Lower leg skin (tissue), 4 donors: Measurements from ENCODE around the gene TBC1D8. TPM values are rescaled to one million over a fixed set of nuclear protein-coding genes. Genes with fewer than 3 reads are reported as not detected.
"Not testable (repeated sequence)": the region's sequence is repeated elsewhere in the genome, so short reads cannot be mapped to it uniquely, and the experiment has no call there.

Source experiments
- DNase-seq, 2 donors: peaks; one replicate each; pipeline ENCODE4 v3.0.0-alpha.2; 2019; ENCODE audit warnings: low spot score in 2 of 2
- H3K4me3 ChIP-seq: fragments of 200-600 bp; sonication (generic); 2 replicates; pipeline ENCODE4 v1.5.1; 2017; ENCODE audit warnings: mild to moderate bottlenecking, low read depth; ENCODE audit not compliant: poor library complexity, severe bottlenecking
- CTCF ChIP-seq, 3 donors: fragments of 450-650 bp; IDR thresholded peaks; one replicate each; pipeline ENCODE4 v1.5.1; 2016; ENCODE audit warnings: antibody characterized with exemption in 3 of 3, mild to moderate bottlenecking in 3 of 3, moderate library complexity in 2 of 3
- POLR2A ChIP-seq, 2 donors: fragments of 450-650 bp; IDR thresholded peaks; one replicate each; pipeline ENCODE4 v1.6.1; 2016 to 2017; ENCODE audit warnings: antibody characterized with exemption in 2 of 2, mild to moderate bottlenecking in 1 of 2, moderate library complexity in 1 of 2
- WGBS, 2 donors: methylation state at CpG; one replicate each; pipeline ENCODE4 v1.1.5; 2018; 5-methylcytosine and 5-hydroxymethylcytosine counted together
- intact Hi-C: fragments of 100-400 bp; cut with DNase I; formaldehyde crosslinking; loops from one replicate; pipeline ENCODE4 v1.15.0; 2023; ENCODE audit warnings: low total_unique reads
- total RNA-seq, 4 donors: library from RNA; depleted of rRNA; stranded (reverse); fragments of >200 nt; gene quantifications; one replicate each; pipeline ENCODE4 v1.1.0, GENCODE V29; 2016

TBC1D8 gene
- total RNA-seq, 4 donors from 2014 or later: 29.4 to 102 (median 46.1) TPM

GRCh38 chr2:101168706-101169105, 17.5 kb upstream of the TBC1D8 start:
- TF ChIP-seq CTCF (IDR thresholded peaks at IDR 0.05) (no peak), POLR2A (IDR thresholded peaks at IDR 0.05) (no peak)
- 90 to 100% methylated on average over 1 of the region's 1 CpG for WGBS, 2 donors
- H3K4me3 ChIP-seq: no peak overlapping the region
- intact Hi-C loops: no loop called here
- DNase-seq: no peak

DNA sequence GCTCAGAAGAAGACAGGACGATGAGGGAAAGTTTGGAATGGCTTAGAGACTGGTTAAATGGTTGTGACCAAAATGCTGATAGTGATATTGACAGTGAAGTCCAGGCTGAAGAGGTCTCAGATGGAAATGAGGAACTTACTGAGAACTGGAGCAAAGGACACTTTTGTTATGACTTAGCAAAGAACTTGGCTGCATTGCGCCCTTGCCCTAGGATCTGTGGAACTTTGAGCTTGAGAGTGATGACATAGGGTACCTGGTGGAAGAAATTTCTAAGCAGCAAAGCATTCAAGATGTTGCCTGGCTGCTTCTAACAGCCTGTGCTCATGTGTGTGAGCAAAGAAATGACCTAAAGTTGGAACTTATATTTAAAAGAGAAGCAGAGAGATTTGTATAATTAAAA, 16.4 kb upstream of the TBC1D8 start:
- 85 to 86% methylated on average over 2 of the region's 2 CpGs for WGBS, 2 donors
- intact Hi-C loops, H3K4me3 ChIP-seq, DNase-seq: not testable (repeated sequence)

- 97 to 100% methylated on average over 2 of the region's 2 CpGs for WGBS, 2 donors
Observed at GRCh38 chr2:101164021-101164420, 12.8 kb upstream of the TBC1D8 start.

DNA sequence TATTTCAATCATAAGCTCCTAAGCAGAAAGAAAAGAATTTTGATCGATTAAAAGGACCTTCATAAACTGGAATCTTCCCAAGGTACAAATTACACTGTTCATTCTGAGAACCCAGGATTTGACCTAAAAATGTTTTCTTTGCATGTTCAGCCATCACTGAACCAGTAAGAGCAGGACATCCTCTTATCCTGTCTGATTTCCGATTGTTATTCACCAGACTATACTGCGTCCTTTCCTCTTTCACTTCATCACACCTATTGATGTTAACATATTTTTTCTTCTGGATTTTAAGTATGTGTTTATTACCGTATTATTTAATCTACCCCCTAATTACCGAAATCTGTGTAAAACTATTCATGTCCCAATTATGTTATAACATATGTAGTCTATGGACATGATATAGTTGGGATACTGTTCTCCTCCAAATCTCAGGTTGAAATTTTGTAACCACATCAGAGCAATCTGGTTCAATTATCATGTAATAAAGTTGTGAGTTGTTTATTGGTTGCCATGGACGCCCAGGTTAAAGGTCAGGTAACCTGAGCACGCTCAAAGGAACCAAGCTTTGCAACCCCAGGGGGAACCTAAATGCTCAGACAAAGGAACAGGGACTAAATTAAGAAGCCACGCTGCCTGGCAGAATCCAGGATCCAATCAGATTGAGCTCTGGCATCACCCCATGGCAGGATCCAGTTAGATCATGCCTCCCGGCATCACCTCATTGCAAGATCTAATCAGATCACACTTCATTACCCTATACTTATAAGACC, 11.6 kb upstream of the TBC1D8 start:
- DNase-seq: no peak
- no peak overlapping the region for H3K4me3 ChIP-seq
- TF ChIP-seq POLR2A (IDR thresholded peaks at IDR 0.05): no peak
- TF ChIP-seq CTCF (IDR thresholded peaks at IDR 0.05): no peak
- 75 to 78% methylated on average over 9 of the region's 9 CpGs for WGBS, 2 donors
- intact Hi-C loops: no loop called here

More at GRCh38 chr2:101164021-101164420, 12.8 kb upstream of the TBC1D8 start:
- no peak for TF ChIP-seq POLR2A (IDR thresholded peaks at IDR 0.05)
- no peak for TF ChIP-seq CTCF (IDR thresholded peaks at IDR 0.05)
- no peak overlapping the region for H3K4me3 ChIP-seq
- intact Hi-C loops: no loop called here
- DNase-seq: no peak

DNA sequence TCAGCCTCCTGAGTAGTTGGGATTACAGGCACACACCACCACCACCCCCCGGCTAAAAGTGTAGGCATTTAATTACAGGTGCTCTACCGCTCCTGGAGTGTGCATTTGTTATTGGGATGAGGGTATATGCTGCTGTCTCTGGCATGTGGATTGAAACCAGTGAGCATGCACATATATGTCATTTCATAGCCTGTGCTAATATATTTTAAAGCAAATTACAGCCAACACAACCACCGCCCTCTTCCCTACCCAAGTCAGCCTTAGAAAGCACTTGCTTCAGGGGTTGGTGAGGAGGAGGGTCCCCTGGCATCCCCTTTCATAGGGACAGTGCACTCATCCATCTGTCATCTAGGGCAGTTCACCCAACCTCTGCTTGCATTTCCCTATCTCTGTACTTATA, 10.5 kb upstream of the TBC1D8 start:
- no peak for DNase-seq
- intact Hi-C loops: no loop called here
- TF ChIP-seq CTCF (IDR thresholded peaks at IDR 0.05) (no peak), POLR2A (IDR thresholded peaks at IDR 0.05) (no peak)
- H3K4me3 ChIP-seq: no peak overlapping the region
- 95 to 100% methylated on average over 3 of the region's 3 CpGs for WGBS, 2 donors

DNA sequence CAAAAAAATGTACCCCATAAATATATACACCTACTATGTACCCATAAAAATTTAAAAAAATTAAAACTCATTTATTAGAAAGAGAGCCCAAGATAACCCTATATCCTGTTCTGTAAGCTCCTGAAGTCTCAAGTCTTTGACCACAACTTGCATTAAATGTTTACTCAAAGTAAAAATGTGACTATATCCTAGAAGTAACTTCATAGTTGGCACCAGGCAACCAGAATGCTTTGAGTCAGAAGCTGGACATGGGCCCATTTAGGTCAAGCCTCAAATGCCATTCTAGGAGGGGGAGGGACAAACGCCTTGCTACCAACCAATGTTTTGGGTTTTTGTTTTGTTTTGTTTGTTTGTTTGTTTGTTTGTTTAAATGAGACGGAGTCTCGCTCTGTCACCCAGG, 9.3 kb upstream of the TBC1D8 start:
- WGBS, 2 donors: 81 to 88% methylated on average over 3 of the region's 3 CpGs
- no peak for DNase-seq
- TF ChIP-seq CTCF (IDR thresholded peaks at IDR 0.05) (no peak), POLR2A (IDR thresholded peaks at IDR 0.05) (no peak)
- H3K4me3 ChIP-seq: no peak overlapping the region
- intact Hi-C loops: no loop called here
